Activated T-helper 9 cell treated with anti-CD3 and anti-CD28 coated beads, Interleukin-2, amount 50 U/mL, for 16 hours (primary cell): ENCODE measurements around the gene LRFN2.
A peak's percentile ranks its signal among the peaks of the same experiment; 100 is the strongest.

Experiments
- DNase-seq: peaks from one replicate; pipeline ENCODE4 v3.0.0-alpha.2; 2020; ENCODE audit warnings: low read depth

The LRFN2 gene

GRCh38 chr6:40587240-40588069 is at the start of gene LRFN2:
Gene LRFN2, minus strand, starts transcription at chr6:40587364.
- peak; percentile 40 for DNase-seq

- DNase-seq: no peak
Observed at GRCh38 chr6:40634429-40634828, 47.3 kb upstream of the LRFN2 start.

GRCh38 chr6:40631744-40632143 is 44.6 kb upstream of the LRFN2 start:
- DNase-seq: no peak

- no peak for DNase-seq
Observed at GRCh38 chr6:40630488-40630887, 43.3 kb upstream of the LRFN2 start.

GRCh38 chr6:40630051-40630450 is 42.9 kb upstream of the LRFN2 start:
- DNase-seq: no peak

- no peak for DNase-seq
Observed at GRCh38 chr6:40629463-40629862, 42.3 kb upstream of the LRFN2 start.

GRCh38 chr6:40627316-40627715 is 40.2 kb upstream of the LRFN2 start:
- DNase-seq: no peak

- DNase-seq: no peak
Observed at GRCh38 chr6:40626886-40627285, 39.7 kb upstream of the LRFN2 start.

- DNase-seq: no peak
Observed at GRCh38 chr6:40623932-40624331, 36.8 kb upstream of the LRFN2 start.

- DNase-seq: no peak
Observed at GRCh38 chr6:40623178-40623577, 36.0 kb upstream of the LRFN2 start.

- DNase-seq: no peak
Observed at GRCh38 chr6:40620574-40621240, 33.5 kb upstream of the LRFN2 start.

- no peak for DNase-seq
Observed at GRCh38 chr6:40614671-40615070, 27.5 kb upstream of the LRFN2 start.

- no peak for DNase-seq
Observed at GRCh38 chr6:40611912-40612311, 24.7 kb upstream of the LRFN2 start.

GRCh38 chr6:40611434-40611833 is 24.3 kb upstream of the LRFN2 start:
- no peak for DNase-seq

GRCh38 chr6:40610229-40610628 is 23.1 kb upstream of the LRFN2 start:
- DNase-seq: no peak

- no peak for DNase-seq
Observed at GRCh38 chr6:40606981-40607380, 19.8 kb upstream of the LRFN2 start.

GRCh38 chr6:40606526-40606925 is 19.4 kb upstream of the LRFN2 start:
- no peak for DNase-seq

- no peak for DNase-seq
Observed at GRCh38 chr6:40604082-40604481, 16.9 kb upstream of the LRFN2 start.

GRCh38 chr6:40599555-40599954 is 12.4 kb upstream of the LRFN2 start:
- no peak for DNase-seq

- DNase-seq: no peak
Observed at GRCh38 chr6:40598516-40598915, 11.4 kb upstream of the LRFN2 start.

GRCh38 chr6:40597301-40597700 is 10.1 kb upstream of the LRFN2 start:
- DNase-seq: no peak

GRCh38 chr6:40588480-40588879 is 1.3 kb upstream of the LRFN2 start:
- DNase-seq: no peak

- DNase-seq: no peak
Observed at GRCh38 chr6:40588070-40588384, 863 bp upstream of the LRFN2 start.
